Panc1 (cell line): ENCODE measurements around the gene KCNAB1. TPM values are rescaled to one million over a fixed set of nuclear protein-coding genes. Genes with fewer than 3 reads are reported as not detected.

Experiments used
- ATAC-seq: fragments of 200-7000 bp; cut with Tn5 transposase; 2 replicates; pipeline ENCODE4 v1.9.1; 2020; ENCODE audit warnings: mild to moderate bottlenecking, moderate library complexity
- BruUV-seq: library from RNA; stranded (reverse); fragments of 400-500 nt; replicated peaks from 2 replicates; lab custom pipeline; 2021; lab: Mats Ljungman, UMichigan
- CTCF ChIA-PET: fragments of 300-600 bp; sonication (Branson Sonifier 250); formaldehyde crosslinking; loops from one replicate; lab custom pipeline; 2022; ENCODE audit warnings: antibody characterized with exemption; lab: Charles Lee
- POLR2A ChIA-PET: fragments of 300-600 bp; sonication (Branson Sonifier 250); formaldehyde crosslinking; loops from one replicate; lab custom pipeline; 2022; ENCODE audit warnings: antibody characterized with exemption; lab: Charles Lee
- DNase-seq: peaks from one replicate; pipeline ENCODE4 v3.0.0-alpha.2; 2010; ENCODE audit warnings: low read depth, low spot score
- H3K27ac ChIP-seq: 2 replicates; pipeline ENCODE4 v1.5.1; 2011; ENCODE audit warnings: mild to moderate bottlenecking, low read length, inconsistent platforms
- H3K27me3 ChIP-seq: fragments of 200-500 bp; sonication (Bioruptor generic); 2 replicates; pipeline ENCODE4 v1.6.0; 2014; ENCODE audit warnings: low read length, inconsistent platforms; ENCODE audit not compliant: control insufficient read depth, insufficient read depth
- H3K36me3 ChIP-seq: fragments of 200-500 bp; sonication (Bioruptor generic); 2 replicates; pipeline ENCODE4 v1.5.1; 2014; ENCODE audit warnings: inconsistent platforms, mild to moderate bottlenecking, low read length, moderate library complexity; ENCODE audit not compliant: control insufficient read depth, insufficient read depth
- H3K4me1 ChIP-seq: 2 replicates; pipeline ENCODE4 v1.5.1; 2011; ENCODE audit warnings: inconsistent platforms, mild to moderate bottlenecking, low read length, moderate library complexity; ENCODE audit not compliant: control insufficient read depth, insufficient read depth
- H3K4me3 ChIP-seq, 2 experiments: 2 replicates each; pipeline ENCODE4 v1.5.1; 2011 to 2012; ENCODE audit warnings: low read depth in 2 of 2, low read length in 2 of 2, mild to moderate bottlenecking in 2 of 2, inconsistent platforms in 1 of 2, moderate library complexity in 1 of 2
- H3K9me3 ChIP-seq: fragments of 200-500 bp; sonication (Bioruptor generic); 2 replicates; pipeline ENCODE4 v1.5.1; 2014; ENCODE audit warnings: low read depth, mild to moderate bottlenecking, inconsistent platforms, low read length, moderate library complexity; ENCODE audit not compliant: control insufficient read depth, insufficient read depth
- POLR2AphosphoS5 ChIP-seq: IDR thresholded peaks from 2 replicates; pipeline ENCODE4 v1.6.1; 2012; ENCODE audit warnings: mild to moderate bottlenecking, low read depth, low read length, moderate library complexity
- SIN3A ChIP-seq: IDR thresholded peaks from 2 replicates; pipeline ENCODE4 v1.6.1; 2012; ENCODE audit warnings: low read depth, mild to moderate bottlenecking, low read length, moderate library complexity, borderline replicate concordance; ENCODE audit not compliant: insufficient read depth
- TCF7L2 ChIP-seq: IDR thresholded peaks from 2 replicates; pipeline ENCODE4 v1.6.1; 2011; ENCODE audit warnings: mild to moderate bottlenecking, low read depth, low read length, inconsistent platforms
- in situ Hi-C: cut with HindIII; loops from 2 replicates; pipeline ENCODE4 v1.10.0; 2016; ENCODE audit warnings: low sequenced_read_pairs, low pct_unique_long_range_greater_than_20kb
- intact Hi-C: fragments of 100-400 bp; cut with micrococcal nuclease; formaldehyde crosslinking; loops from one replicate; pipeline ENCODE4 v1.10.0; 2022; ENCODE audit not compliant: unreplicated experiment
- total RNA-seq: library from RNA; stranded (reverse); gene quantifications from one replicate; pipeline ENCODE4 v1.2.1, GENCODE V29; 2021; ENCODE audit not compliant: unreplicated experiment
- TF ChIP-seq, protein P1 (sequence below), 2 experiments: IDR thresholded peaks; 2 replicates each; pipeline ENCODE4 v1.6.1; 2011 to 2012; ENCODE audit warnings: low read depth in 2 of 2, control low read depth in 1 of 2, low read length in 1 of 2, mild to moderate bottlenecking in 1 of 2, moderate library complexity in 1 of 2; ENCODE audit not compliant: insufficient read depth in 1 of 2

The KCNAB1 gene
- total RNA-seq, 1 experiment from 2014 or later, result not detected

DNA sequence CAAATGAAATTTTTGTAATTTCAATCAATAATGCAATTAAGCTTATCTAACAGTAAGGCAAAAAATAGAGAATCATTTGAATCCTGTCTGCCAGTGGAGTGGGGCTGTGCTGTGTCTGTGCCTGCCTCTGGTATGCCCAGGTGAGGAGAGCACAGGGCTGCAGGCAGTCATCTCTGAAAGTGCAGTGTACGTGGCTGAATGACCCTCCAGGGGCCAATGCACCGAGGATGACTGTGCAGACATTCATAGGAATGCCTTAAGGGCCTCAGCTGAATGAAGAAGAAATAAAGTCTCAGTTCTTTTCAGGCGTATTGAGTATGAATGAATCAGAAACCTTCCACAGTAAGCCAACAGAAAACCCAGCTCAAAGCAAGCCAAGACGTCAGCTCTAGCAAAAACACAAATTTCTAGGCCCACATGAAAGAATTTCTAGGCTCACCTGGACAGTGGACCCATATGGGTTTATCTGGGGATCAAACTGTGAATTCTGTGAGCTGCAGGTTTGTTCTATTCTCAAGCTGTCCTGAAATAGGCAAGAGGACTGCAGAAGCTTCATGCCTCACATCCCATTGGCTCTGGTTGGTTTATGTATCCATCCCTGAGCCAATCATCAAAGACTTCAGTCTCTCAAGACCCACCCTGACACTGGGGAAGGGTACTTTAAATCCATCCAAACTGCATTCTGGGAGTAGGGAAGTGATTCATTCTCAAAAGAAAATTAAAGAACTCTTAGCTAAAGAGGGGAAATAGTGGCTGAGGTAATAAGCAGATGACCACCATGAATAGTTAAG is 311.2 kb downstream of the KCNAB1 start:
- ATAC-seq, result no peak
- DNase-seq, result no peak
- no TSS peak for BruUV-seq
- TF ChIP-seq, protein P1, sequence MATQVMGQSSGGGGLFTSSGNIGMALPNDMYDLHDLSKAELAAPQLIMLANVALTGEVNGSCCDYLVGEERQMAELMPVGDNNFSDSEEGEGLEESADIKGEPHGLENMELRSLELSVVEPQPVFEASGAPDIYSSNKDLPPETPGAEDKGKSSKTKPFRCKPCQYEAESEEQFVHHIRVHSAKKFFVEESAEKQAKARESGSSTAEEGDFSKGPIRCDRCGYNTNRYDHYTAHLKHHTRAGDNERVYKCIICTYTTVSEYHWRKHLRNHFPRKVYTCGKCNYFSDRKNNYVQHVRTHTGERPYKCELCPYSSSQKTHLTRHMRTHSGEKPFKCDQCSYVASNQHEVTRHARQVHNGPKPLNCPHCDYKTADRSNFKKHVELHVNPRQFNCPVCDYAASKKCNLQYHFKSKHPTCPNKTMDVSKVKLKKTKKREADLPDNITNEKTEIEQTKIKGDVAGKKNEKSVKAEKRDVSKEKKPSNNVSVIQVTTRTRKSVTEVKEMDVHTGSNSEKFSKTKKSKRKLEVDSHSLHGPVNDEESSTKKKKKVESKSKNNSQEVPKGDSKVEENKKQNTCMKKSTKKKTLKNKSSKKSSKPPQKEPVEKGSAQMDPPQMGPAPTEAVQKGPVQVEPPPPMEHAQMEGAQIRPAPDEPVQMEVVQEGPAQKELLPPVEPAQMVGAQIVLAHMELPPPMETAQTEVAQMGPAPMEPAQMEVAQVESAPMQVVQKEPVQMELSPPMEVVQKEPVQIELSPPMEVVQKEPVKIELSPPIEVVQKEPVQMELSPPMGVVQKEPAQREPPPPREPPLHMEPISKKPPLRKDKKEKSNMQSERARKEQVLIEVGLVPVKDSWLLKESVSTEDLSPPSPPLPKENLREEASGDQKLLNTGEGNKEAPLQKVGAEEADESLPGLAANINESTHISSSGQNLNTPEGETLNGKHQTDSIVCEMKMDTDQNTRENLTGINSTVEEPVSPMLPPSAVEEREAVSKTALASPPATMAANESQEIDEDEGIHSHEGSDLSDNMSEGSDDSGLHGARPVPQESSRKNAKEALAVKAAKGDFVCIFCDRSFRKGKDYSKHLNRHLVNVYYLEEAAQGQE (IDR thresholded peaks at IDR 0.05; ENCODE audit: insufficient read depth in 1 of 2, low read depth in 2 of 2, low read length in 1 of 2), result no peak
- ChIA-PET CTCF (no interaction called here), POLR2A (no interaction called here)
- intact Hi-C loops, result no loop called here
- H3K27ac ChIP-seq, result no peak overlapping the region
- no peaks in the 10 kb centered on the region; the same call in 1 of the 2 replicates for H3K27me3 ChIP-seq
- no peak overlapping the region for H3K4me3 ChIP-seq
- H3K36me3 ChIP-seq, result no peaks in the 10 kb centered on the region
- H3K4me1 ChIP-seq, result no peaks in the 10 kb centered on the region
- no peaks in the 10 kb centered on the region for H3K9me3 ChIP-seq
- in situ Hi-C loops, result no loop called here

DNA sequence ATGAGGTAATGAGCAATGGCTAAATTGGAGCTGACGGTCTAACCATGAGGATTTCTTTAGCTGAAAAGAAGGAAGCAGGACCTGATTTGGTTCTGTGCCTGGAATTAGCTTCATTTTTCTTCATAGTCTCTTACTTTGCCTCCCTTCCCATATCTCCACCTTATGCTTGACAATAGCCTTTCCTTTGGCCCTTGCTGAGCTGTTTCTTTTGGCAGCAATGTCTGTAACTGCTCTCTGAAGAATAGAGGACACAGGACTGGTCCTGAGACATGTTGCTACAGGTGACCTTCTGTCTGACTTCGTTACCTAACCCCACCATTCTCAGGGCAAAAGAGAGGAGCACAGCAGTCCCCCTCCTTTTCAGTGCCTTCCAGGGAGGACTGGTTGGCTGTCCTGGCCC is 312.2 kb downstream of the KCNAB1 start:
- in situ Hi-C loops (no loop called here), intact Hi-C loops (no loop called here)
- POLR2A ChIA-PET, result no interaction called here
- no peak overlapping the region for H3K27ac ChIP-seq
- CTCF ChIA-PET, result no interaction called here
- DNase-seq (no peak), ATAC-seq (no peak)
- no peaks in the 10 kb centered on the region for H3K36me3 ChIP-seq
- no peak overlapping the region for H3K4me3 ChIP-seq
- TF ChIP-seq POLR2AphosphoS5, result no peak
- no peak for TF ChIP-seq TCF7L2
- TF ChIP-seq, protein P1 (IDR thresholded peaks at IDR 0.05; ENCODE audit: insufficient read depth in 1 of 2, low read depth in 2 of 2, low read length in 1 of 2), result no peak
- no peak for TF ChIP-seq SIN3A
- H3K4me1 ChIP-seq, result no peaks in the 10 kb centered on the region
- no peaks in the 10 kb centered on the region; the same call in 1 of the 2 replicates for H3K27me3 ChIP-seq
- no peaks in the 10 kb centered on the region for H3K9me3 ChIP-seq
- BruUV-seq, result no TSS peak
